Renal pelvis (tissue), 4 donors: ENCODE measurements around the gene RNF212. TPM values are rescaled to one million over a fixed set of nuclear protein-coding genes. Genes with fewer than 3 reads are reported as not detected.

ENCODE experiments used
- DNase-seq: peaks from one replicate; pipeline ENCODE4 v3.0.0-alpha.2; 2013
- polyA plus RNA-seq, 3 donors: library from polyadenylated mRNA; unstranded; fragments of 120-200 nt; gene quantifications; one replicate each; pipeline ENCODE4 v1.2.1, GENCODE V29; 2013; ENCODE audit not compliant: insufficient read length in 3 of 3

Gene RNF212
- polyA plus RNA-seq, 3 donors: 9.1 to 19.8 (median 18.7) TPM

GRCh38 chr4:1122505-1122904 lies 9.1 kb upstream of the RNF212 start:
- no peak for DNase-seq

- peak; percentile 69 for DNase-seq
Measured at GRCh38 chr4:1116838-1117237, 3.5 kb upstream of the RNF212 start.

GRCh38 chr4:1115528-1116293 lies 2.3 kb upstream of the RNF212 start:
- no peak for DNase-seq

GRCh38 chr4:1112821-1113182 lies 562 bp downstream of the RNF212 start:
- no peak for DNase-seq

GRCh38 chr4:1112174-1112820 lies 1.1 kb downstream of the RNF212 start:
- no peak for DNase-seq

GRCh38 chr4:1111259-1111809 lies 2.0 kb downstream of the RNF212 start:
- DNase-seq: no peak

GRCh38 chr4:1109898-1110506 lies 3.4 kb downstream of the RNF212 start:
- peak; percentile 56 for DNase-seq

- no peak for DNase-seq
Measured at GRCh38 chr4:1109333-1109732, 4.0 kb downstream of the RNF212 start.

GRCh38 chr4:1105662-1106061 lies 7.7 kb downstream of the RNF212 start:
- DNase-seq: no peak

- no peak for DNase-seq
Measured at GRCh38 chr4:1105067-1105466, 8.3 kb downstream of the RNF212 start.

- no peak for DNase-seq
Measured at GRCh38 chr4:1104647-1105046, 8.7 kb downstream of the RNF212 start.

GRCh38 chr4:1099684-1100335 lies 13.6 kb downstream of the RNF212 start:
- no peak for DNase-seq

- no peak for DNase-seq
Measured at GRCh38 chr4:1099270-1099669, 14.1 kb downstream of the RNF212 start.

- no peak for DNase-seq
Measured at GRCh38 chr4:1098311-1098925, 14.9 kb downstream of the RNF212 start.

GRCh38 chr4:1097553-1097952 lies 15.8 kb downstream of the RNF212 start:
- DNase-seq: no peak

- DNase-seq: no peak
Measured at GRCh38 chr4:1096841-1097240, 16.5 kb downstream of the RNF212 start.

GRCh38 chr4:1094336-1094690 lies 19.1 kb downstream of the RNF212 start:
- DNase-seq: no peak

GRCh38 chr4:1093391-1094335 lies 19.7 kb downstream of the RNF212 start:
- no peak for DNase-seq

GRCh38 chr4:1092983-1093361 lies 20.4 kb downstream of the RNF212 start:
- DNase-seq: no peak

- DNase-seq: no peak
Measured at GRCh38 chr4:1092026-1092982, 21.1 kb downstream of the RNF212 start.
